GM13976 (cell line): ENCODE measurements around the gene TMEM131.

Experiments used
- DNase-seq: peaks from one replicate; pipeline ENCODE4 v3.0.0; 2012; ENCODE audit warnings: low spot score
- CTCF ChIP-seq: IDR thresholded peaks from 2 replicates; pipeline ENCODE4 v1.5.1; 2012; ENCODE audit warnings: borderline replicate concordance, mild to moderate bottlenecking; ENCODE audit not compliant: insufficient read depth; ENCODE audit errors: extremely low read depth, missing control alignments, control extremely low read depth
- in situ Hi-C: fragments of 300-500 bp; cut with MboI; formaldehyde crosslinking; loops from one replicate; pipeline ENCODE4 v1.12.0; 2022; ENCODE audit warnings: low sequenced_read_pairs, mixed read lengths, inconsistent platforms; ENCODE audit not compliant: unreplicated experiment

Gene TMEM131

GRCh38 chr2:97760480-97761049, 235.2 kb downstream of the TMEM131 start:
- in situ Hi-C loops: no loop called here
- no peak for TF ChIP-seq CTCF
- no peak for DNase-seq

GRCh38 chr2:97759727-97760407, 235.9 kb downstream of the TMEM131 start:
- in situ Hi-C loops: no loop called here
- TF ChIP-seq CTCF: no peak
- DNase-seq: no peak

GRCh38 chr2:97758131-97758705, 237.5 kb downstream of the TMEM131 start:
- no peak for DNase-seq
- in situ Hi-C loops: no loop called here
- TF ChIP-seq CTCF: no peak

GRCh38 chr2:97757062-97757461, 238.7 kb downstream of the TMEM131 start:
- in situ Hi-C loops: no loop called here
- DNase-seq: no peak
- no peak for TF ChIP-seq CTCF

GRCh38 chr2:97755491-97755890, 240.3 kb downstream of the TMEM131 start:
- no peak for DNase-seq
- in situ Hi-C loops: no loop called here
- no peak for TF ChIP-seq CTCF

- in situ Hi-C loops: no loop called here
- no peak for TF ChIP-seq CTCF
- DNase-seq: no peak
Measured at GRCh38 chr2:97754690-97755346, 240.9 kb downstream of the TMEM131 start.
